ENCODE results near the gene CTNND2. TPM values are rescaled to one million over a fixed set of nuclear protein-coding genes. Genes with fewer than 3 reads are reported as not detected.

Gene CTNND2
- total RNA-seq, 1 donor from 2014 or later, result 41.3 TPM

DNA sequence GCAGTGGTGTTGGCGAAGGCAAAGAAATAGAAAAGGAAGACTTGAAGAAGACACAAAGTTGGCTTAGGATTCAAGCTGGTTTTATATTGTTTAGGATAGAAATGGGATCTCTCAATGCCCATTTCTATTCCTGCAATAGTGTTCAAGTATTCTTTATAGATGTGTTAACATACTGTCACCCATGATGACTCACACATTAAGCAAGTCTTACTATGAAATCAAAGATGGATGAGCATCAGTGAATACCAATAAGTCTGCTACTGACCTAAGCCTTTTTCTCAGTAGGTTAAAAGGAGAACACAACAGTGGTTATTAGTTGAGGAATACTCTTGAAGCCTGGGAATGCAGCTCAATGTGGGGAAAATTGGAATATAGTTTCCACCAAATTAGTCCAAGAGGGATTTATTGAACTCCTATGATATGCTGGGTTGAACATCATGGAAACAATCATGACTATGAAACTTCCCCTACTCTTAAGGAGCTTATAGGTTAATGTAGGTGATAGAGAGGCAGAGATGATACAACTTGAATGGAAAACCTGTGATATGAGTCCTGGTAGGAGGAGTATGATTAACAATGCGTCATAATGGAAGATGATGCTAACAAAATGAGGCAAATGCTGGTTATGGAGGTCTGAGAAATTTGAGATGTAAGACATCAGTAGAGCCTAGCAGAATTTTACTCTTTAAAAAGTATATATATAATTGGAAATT lies 726.1 kb downstream of the CTNND2 start:
- intact Hi-C loops (cut with DNase I), result no loop called here
- DNase-seq (ENCODE audit: low spot score), result no peak

DNA sequence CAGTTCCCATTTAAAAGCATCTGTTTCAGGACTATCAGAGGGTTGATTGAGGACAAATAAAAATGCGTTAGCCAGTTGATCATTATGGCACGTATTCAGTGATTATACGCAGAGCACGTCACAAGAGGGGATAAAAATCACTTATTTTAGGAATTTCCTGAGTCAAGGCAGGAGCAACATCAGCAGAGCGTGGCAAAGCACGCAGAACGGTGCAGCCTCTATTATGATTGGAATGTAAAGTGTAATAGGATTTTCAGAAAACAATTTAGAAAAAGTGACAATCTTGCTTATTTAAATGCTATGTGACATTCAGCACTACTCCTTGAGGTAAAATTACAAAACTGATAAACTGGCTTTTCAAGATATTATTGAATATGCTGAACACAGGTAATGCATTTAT lies 729.7 kb downstream of the CTNND2 start:
- intact Hi-C loops (cut with DNase I), result no loop called here
- no peak for DNase-seq (ENCODE audit: low spot score)

DNA sequence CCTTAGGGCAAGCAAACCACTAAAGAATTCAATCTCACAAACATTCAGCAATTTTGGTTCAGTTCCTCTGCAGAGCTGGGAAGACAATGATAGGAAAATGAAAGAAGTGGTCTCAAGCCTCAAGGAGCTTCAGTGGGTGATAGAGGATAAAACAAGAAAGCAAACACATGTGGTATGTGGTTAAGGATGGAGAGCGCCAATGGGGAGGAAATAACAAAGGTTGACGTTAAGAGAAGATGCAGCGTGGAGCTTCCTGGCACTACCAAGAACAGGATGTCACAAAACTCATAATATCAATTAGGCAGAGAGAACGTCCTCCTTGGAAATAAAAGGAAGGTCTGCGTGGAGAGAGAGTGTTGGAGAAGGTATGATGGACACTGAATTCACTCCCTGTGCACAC lies 731.8 kb downstream of the CTNND2 start:
- intact Hi-C loops (cut with DNase I), result no loop called here
- no peak for DNase-seq (ENCODE audit: low spot score)

GRCh38 chr5:11171236-11171635 lies 733.0 kb downstream of the CTNND2 start:
- DNase-seq (ENCODE audit: low spot score), result no peak
- intact Hi-C loops (cut with DNase I), result no loop called here

DNA sequence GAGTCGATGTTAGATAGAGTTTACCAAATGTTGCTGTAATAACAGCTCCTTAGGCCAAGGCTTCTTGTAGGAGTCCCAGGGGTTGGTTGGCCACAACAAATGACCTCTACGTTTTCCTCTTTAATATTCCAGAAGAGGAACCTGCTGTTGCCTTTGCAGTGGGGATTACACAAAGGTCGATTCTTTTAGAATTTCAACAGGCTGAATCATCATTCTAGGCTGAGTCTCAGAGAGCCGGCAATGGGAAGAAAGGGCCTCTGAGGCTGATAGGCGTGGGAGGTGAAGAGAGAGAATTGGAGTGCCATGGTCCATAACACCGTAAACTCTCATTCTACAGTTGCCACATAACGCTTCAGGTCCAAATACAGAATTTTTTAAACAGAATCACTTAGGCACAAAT lies 737.3 kb downstream of the CTNND2 start:
- no peak for DNase-seq (ENCODE audit: low spot score)
- intact Hi-C loops (cut with DNase I), result no loop called here

GRCh38 chr5:11164531-11165294 lies 739.5 kb downstream of the CTNND2 start:
- DNase-seq (ENCODE audit: low spot score), result no peak
- intact Hi-C loops (cut with DNase I), result no loop called here

GRCh38 chr5:11157132-11157531 lies 747.1 kb downstream of the CTNND2 start:
- intact Hi-C loops (cut with DNase I), result no loop called here
- no peak for DNase-seq (ENCODE audit: low spot score)

DNA sequence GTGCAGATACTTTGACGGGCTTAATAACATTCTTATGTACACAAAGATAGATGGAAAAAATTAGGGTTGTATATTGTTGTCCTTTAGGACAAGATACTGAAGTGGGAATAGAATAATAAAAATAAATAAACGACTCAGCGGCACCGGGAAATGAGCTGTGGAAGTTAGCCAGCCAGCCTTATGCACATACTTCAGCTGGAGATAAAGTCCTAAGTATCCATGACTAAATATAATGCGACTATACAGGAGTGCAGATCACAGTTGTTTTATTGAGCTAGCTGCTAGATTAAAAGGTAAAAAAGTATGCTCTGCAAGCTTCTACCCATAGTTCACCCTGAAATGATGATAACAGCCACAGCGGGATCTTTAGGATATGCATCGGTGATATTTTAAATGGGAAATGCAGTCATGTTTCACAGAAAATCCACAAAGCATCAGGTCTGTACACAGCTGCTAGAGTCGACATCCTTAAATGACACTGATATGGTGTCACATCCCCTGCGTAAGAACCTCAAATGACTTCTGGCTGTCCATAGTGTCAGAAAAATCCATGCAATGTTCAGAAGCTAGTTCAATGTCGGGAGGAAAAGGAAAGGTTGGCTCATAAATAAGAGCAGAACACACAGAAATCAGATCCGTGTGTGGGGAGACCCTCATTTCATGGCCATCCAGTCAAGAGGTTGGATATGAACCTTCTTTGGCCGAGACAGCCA lies 750.4 kb downstream of the CTNND2 start:
- intact Hi-C loops (cut with DNase I), result loop anchor here (2.0 to 5.0 kb wide), 2 partner anchors 129 to 167 kb away; no protein-coding TSS in a partner anchor
- DNase-seq (ENCODE audit: low spot score), result no peak

GRCh38 chr5:11152368-11152767 lies 751.9 kb downstream of the CTNND2 start:
- intact Hi-C loops (cut with DNase I), result loop anchor here (2.0 to 5.0 kb wide), 2 partner anchors 128 to 165 kb away; no protein-coding TSS in a partner anchor
- DNase-seq (ENCODE audit: low spot score), result no peak

DNA sequence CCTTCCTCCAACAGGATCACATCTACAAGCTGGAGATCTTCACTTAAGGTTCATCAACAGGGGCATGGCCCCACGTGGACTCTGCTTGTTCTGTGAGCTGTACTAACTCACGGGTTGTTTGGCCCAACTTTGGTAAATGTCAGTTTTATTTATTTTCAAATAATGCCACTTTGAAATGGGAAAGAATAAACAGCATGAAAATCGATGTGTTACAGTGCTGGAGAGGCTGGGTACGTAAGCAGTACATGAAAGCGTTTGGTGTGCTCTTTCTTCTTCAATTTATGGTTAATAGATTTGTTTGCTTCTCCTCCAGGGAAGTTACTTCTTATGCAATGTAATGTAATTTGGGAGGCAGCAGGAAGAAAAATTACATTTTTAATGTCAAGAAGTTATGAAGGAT lies 753.3 kb downstream of the CTNND2 start:
- intact Hi-C loops (cut with DNase I), result loop anchor here (5.0 kb wide), 1 partner anchor 164 kb away; no protein-coding TSS in a partner anchor
- no peak for DNase-seq (ENCODE audit: low spot score)

DNA sequence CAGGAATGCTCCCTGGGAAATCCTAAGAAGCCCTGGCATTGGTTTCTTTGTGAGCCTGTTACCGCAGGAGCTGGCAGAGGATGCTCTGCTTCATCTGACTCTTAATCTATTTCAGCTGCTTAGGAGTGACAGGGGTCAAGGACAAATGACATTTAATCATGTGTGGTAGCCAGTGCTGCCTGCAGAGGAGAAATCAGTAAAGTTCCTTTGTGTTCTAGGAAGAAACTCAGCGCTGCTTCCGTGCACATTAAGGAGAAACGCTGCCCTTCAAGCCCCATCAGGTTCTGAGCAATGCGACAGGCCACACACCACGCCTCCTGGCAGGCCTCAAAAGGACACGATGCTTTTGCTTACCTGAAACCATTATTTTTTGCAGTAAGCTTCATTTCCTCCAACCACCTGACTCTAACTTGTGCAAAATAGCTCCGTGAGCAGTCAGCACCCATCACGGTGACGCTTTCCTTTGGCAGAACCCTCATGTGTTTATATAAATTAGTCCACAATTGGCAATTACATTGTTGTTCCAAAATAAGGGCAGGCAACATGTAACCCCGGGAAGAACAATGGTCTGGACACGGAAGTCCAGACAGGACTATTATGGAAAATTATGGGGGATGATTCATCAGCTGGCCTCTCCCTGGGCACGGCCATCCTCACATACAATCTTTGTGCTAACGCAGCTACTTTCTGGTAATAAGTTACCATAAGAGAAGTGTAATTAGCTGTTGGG lies 755.3 kb downstream of the CTNND2 start:
- no peak for DNase-seq (ENCODE audit: low spot score)
- intact Hi-C loops (cut with DNase I), result no loop called here

DNA sequence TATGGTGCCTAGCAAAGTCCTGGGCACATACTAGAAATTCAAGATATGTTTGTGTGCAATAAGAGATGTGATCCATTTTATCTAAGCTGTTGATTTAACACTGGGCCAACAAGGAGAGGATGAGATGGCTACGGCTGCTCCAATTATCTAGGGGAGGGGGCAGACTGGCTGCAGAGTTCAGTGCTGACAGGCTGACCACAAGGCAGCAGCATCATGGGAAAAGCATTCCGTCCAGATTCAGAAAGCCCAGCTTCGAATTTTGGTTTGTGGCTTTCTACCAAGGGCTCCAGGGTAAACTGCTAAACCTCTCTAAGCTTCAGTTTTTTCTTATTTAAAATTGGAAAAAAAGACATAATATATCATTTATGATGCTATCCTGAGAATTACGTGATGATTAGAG lies 758.1 kb downstream of the CTNND2 start:
- intact Hi-C loops (cut with DNase I), result no loop called here
- DNase-seq (ENCODE audit: low spot score), result no peak

GRCh38 chr5:11143456-11144267 lies 760.6 kb downstream of the CTNND2 start:
- intact Hi-C loops (cut with DNase I), result no loop called here

GRCh38 chr5:11139217-11139865 lies 764.9 kb downstream of the CTNND2 start:
- no peak for DNase-seq (ENCODE audit: low spot score)
- intact Hi-C loops (cut with DNase I), result no loop called here

More at GRCh38 chr5:11143456-11144267, 760.6 kb downstream of the CTNND2 start:
- DNase-seq (ENCODE audit: low spot score), result no peak

- intact Hi-C loops (cut with DNase I), result no loop called here
- no peak for DNase-seq (ENCODE audit: low spot score)
These were observed 774.1 kb downstream of the CTNND2 start for GRCh38 chr5:11130131-11130530.

DNA sequence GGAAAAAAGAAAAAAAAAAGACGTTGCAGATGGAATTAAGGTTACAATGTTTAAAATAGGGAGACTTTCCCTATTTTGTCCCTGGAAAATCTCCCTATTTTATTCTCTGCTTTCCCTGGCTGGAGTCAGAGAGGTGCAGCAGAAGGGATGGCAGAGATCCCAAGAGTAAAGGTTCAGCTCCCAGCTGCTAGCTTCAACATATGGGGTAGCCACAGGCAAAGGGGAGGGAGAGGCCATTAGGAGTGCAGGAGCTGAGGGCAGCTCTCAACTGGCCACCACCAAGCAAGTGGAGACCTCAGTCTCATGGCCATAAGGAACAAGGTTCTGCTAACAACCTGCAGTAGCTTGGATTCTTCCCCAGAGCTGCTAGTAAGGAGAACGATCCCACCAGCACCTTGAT lies 776.2 kb downstream of the CTNND2 start:
- DNase-seq (ENCODE audit: low spot score), result no peak
- intact Hi-C loops (cut with DNase I), result no loop called here

GRCh38 chr5:11126844-11127243 lies 777.4 kb downstream of the CTNND2 start:
- intact Hi-C loops (cut with DNase I), result no loop called here
- DNase-seq (ENCODE audit: low spot score), result no peak

GRCh38 chr5:11121885-11122284 lies 782.4 kb downstream of the CTNND2 start:
- intact Hi-C loops (cut with DNase I), result no loop called here
- DNase-seq (ENCODE audit: low spot score), result no peak

Data from cardiac septum (tissue), 1 donor.